Astrocyte (in vitro differentiated cells and primary cell): ENCODE results near the gene EPS8.

ENCODE experiments used
- CTCF ChIP-seq: IDR thresholded peaks from 2 replicates; pipeline ENCODE4 v1.5.1; 2011; ENCODE audit warnings: low read depth, mild to moderate bottlenecking, inconsistent platforms, low read length, moderate library complexity; ENCODE audit not compliant: insufficient read depth
- EZH2 ChIP-seq: IDR thresholded peaks from 2 replicates; pipeline ENCODE4 v1.6.1; 2012; ENCODE audit warnings: mild to moderate bottlenecking, low read length, inconsistent platforms; ENCODE audit not compliant: insufficient read depth

DNA sequence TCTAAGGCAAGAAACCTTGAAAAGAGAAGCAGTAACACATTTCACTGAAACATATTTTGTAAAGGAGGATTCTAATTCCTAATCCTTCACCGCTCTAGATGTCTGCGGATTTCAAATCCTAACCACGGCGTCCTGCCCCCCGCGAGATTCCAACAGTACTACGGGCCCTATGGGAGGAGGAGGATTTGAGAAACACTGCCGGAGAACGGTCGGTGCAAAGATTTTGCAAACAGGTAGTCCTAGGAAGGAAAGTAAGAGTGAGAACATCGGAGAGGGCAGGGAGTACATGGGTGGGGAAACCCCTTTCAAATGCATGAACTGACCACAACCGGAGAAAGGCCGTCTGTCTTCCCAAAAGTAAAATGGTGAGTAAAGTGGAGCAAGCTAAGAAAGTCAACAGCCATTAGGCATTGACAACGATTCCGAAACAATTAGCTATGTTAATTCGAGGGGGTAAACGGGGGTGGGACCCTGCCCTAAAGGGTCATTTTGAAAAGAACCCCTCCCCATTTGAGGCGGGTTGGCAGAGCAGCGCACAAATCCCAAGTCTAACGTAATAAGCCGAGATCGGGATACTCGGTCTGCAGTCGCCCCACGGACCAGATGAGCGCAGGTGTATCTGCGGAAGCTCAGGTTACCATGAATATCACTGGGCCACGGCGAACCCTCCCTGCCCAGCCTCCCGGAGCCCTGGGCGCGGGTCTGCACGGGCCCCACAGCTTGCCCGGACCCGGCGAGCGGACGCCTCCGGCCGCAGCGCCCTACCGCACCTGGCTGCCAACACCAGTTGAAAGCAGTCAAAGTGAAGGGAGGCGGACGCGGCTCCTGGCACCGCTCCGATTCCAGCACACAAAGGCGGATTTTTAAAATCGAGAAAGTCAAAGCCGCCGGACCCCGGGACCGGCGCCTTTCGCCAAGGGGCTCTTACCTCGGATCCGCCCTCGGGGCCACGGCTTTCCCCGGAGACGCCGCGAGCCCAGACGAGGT, 662 bp downstream of the EPS8 start:
- TF ChIP-seq CTCF (no peak), EZH2 (no peak)
